ENCODE data around the gene ASPHD2. TPM values are rescaled to one million over a fixed set of nuclear protein-coding genes. Genes with fewer than 3 reads are reported as not detected.
A peak's percentile ranks its signal among the peaks of the same experiment; 100 is the strongest.
"Not testable (repeated sequence)": the region's sequence is repeated elsewhere in the genome, so short reads cannot be mapped to it uniquely, and the experiment has no call there.

The ASPHD2 gene
- total RNA-seq, 2 donors from 2014 or later: 1.4 to 3.6 TPM

- H3K9me3 ChIP-seq: no peaks in the 10 kb centered on the region
- peaks cover 10% of the 10 kb centered on the region for H3K4me1 ChIP-seq (replicated peaks)
- no peak overlapping the region for H3K4me3 ChIP-seq
- H3K36me3 ChIP-seq: no peaks in the 10 kb centered on the region
- WGBS: 95% methylated on average over 25 of the region's 25 CpGs
- H3K27ac ChIP-seq: no peak overlapping the region
- no peak for DNase-seq (ENCODE audit: low spot score)
- intact Hi-C loops (cut with DNase I): no loop called here
- TF ChIP-seq POLR2A (IDR thresholded peaks at IDR 0.05) (no peak), CTCF (IDR thresholded peaks at IDR 0.05) (no peak), POLR2AphosphoS5 (IDR thresholded peaks at IDR 0.05) (no peak)
- no peaks in the 10 kb centered on the region for H3K27me3 ChIP-seq (replicated peaks; ENCODE audit: insufficient read depth)
These were observed 4.7 kb downstream of the ASPHD2 start for GRCh38 chr22:26433805-26434204.

GRCh38 chr22:26435327-26436093 is 6.5 kb downstream of the ASPHD2 start:
- WGBS: 81% methylated on average over 11 of the region's 11 CpGs

GRCh38 chr22:26436903-26437515 is 7.9 kb downstream of the ASPHD2 start:
- WGBS: 50% methylated on average over 11 of the region's 11 CpGs
- no peak overlapping the region for H3K4me3 ChIP-seq
- DNase-seq (ENCODE audit: low spot score): peak; percentile 60
- no peaks in the 10 kb centered on the region for H3K9me3 ChIP-seq
- H3K27ac ChIP-seq: peak overlapping the region; percentile 38 to 54
- no peaks in the 10 kb centered on the region for H3K27me3 ChIP-seq (replicated peaks; ENCODE audit: insufficient read depth)
- peaks cover 10% of the 10 kb centered on the region for H3K4me1 ChIP-seq (replicated peaks)
- no peaks in the 10 kb centered on the region for H3K36me3 ChIP-seq
- intact Hi-C loops (cut with DNase I): no loop called here
- TF ChIP-seq CTCF (IDR thresholded peaks at IDR 0.05) (peak in 2 of 4 experiments; percentile 11 to 26), POLR2A (IDR thresholded peaks at IDR 0.05) (no peak), POLR2AphosphoS5 (IDR thresholded peaks at IDR 0.05) (peak; percentile 67)

More at GRCh38 chr22:26435327-26436093, 6.5 kb downstream of the ASPHD2 start:
- Histone ChIP-seq H3K27me3 (replicated peaks; ENCODE audit: insufficient read depth) (no peaks in the 10 kb centered on the region), H3K4me1 (replicated peaks) (peaks cover 10% of the 10 kb centered on the region), H3K4me3 (no peak overlapping the region), H3K36me3 (no peaks in the 10 kb centered on the region), H3K27ac (no peak overlapping the region), H3K9me3 (no peaks in the 10 kb centered on the region)
- no peak for DNase-seq (ENCODE audit: low spot score)
- TF ChIP-seq POLR2AphosphoS5 (IDR thresholded peaks at IDR 0.05) (no peak), POLR2A (IDR thresholded peaks at IDR 0.05) (no peak)
- intact Hi-C loops (cut with DNase I): no loop called here

- H3K9me3 ChIP-seq: no peaks in the 10 kb centered on the region
- H3K27me3 ChIP-seq (replicated peaks; ENCODE audit: insufficient read depth): no peaks in the 10 kb centered on the region
- peak overlapping the region; percentile 38 to 54 for H3K27ac ChIP-seq
- TF ChIP-seq POLR2AphosphoS5 (IDR thresholded peaks at IDR 0.05) (no peak), POLR2A (IDR thresholded peaks at IDR 0.05) (no peak), CTCF (IDR thresholded peaks at IDR 0.05) (no peak)
- WGBS: 87% methylated on average over 14 of the region's 14 CpGs
- H3K36me3 ChIP-seq: no peaks in the 10 kb centered on the region
- peaks cover 10% of the 10 kb centered on the region for H3K4me1 ChIP-seq (replicated peaks)
- H3K4me3 ChIP-seq: no peak overlapping the region
- no peak for DNase-seq (ENCODE audit: low spot score)
- intact Hi-C loops (cut with DNase I): no loop called here
These were observed 8.8 kb downstream of the ASPHD2 start for GRCh38 chr22:26437694-26438392.

GRCh38 chr22:26438776-26439175 is 9.7 kb downstream of the ASPHD2 start:
- H3K9me3 ChIP-seq; DNase-seq (ENCODE audit: low spot score); intact Hi-C loops (cut with DNase I); H3K27ac ChIP-seq; H3K4me1 ChIP-seq (replicated peaks); H3K27me3 ChIP-seq (replicated peaks; ENCODE audit: insufficient read depth); H3K36me3 ChIP-seq; H3K4me3 ChIP-seq: not testable (repeated sequence)
- WGBS: 88% methylated on average over 3 of the region's 3 CpGs

Measured in prostate gland (tissue), 2 donors.